Neuronal stem cell (in vitro differentiated cells): ENCODE measurements around the gene PLCG1. TPM values are rescaled to one million over a fixed set of nuclear protein-coding genes. Genes with fewer than 3 reads are reported as not detected.

ENCODE experiments used
- DNase-seq: peaks from one replicate; pipeline ENCODE4 v3.0.0-alpha.2; 2013; ENCODE audit warnings: low spot score
- H2AFZ ChIP-seq: one replicate; pipeline ENCODE4 v1.6.1; 2013; ENCODE audit warnings: mild to moderate bottlenecking, low read length, inconsistent platforms
- H2AK5ac ChIP-seq: 2 replicates; pipeline ENCODE4 v1.6.1; 2013; ENCODE audit warnings: low read depth, mild to moderate bottlenecking, inconsistent platforms, low read length, moderate library complexity, mixed read lengths
- H2BK120ac ChIP-seq: 2 replicates; pipeline ENCODE4 v1.6.1; 2013; ENCODE audit warnings: low read depth, mild to moderate bottlenecking, inconsistent platforms, low read length, moderate library complexity, mixed read lengths
- H2BK12ac ChIP-seq: one replicate; pipeline ENCODE4 v1.6.1; 2013; ENCODE audit warnings: low read length, inconsistent platforms
- H2BK15ac ChIP-seq: 2 replicates; pipeline ENCODE4 v1.6.1; 2013; ENCODE audit warnings: mild to moderate bottlenecking, low read length, inconsistent platforms, mixed read lengths
- H2BK5ac ChIP-seq: one replicate; pipeline ENCODE4 v1.6.1; 2013; ENCODE audit warnings: inconsistent platforms, mild to moderate bottlenecking, low read length, moderate library complexity
- H3K14ac ChIP-seq: one replicate; pipeline ENCODE4 v1.6.1; 2013; ENCODE audit warnings: low read length, inconsistent platforms
- H3K18ac ChIP-seq: 2 replicates; pipeline ENCODE4 v1.6.1; 2013; ENCODE audit warnings: low read length, inconsistent platforms
- H3K23ac ChIP-seq: 2 replicates; pipeline ENCODE4 v1.6.1; 2013; ENCODE audit warnings: low read depth, mild to moderate bottlenecking, mixed read lengths, low read length, inconsistent platforms; ENCODE audit not compliant: poor library complexity
- H3K27ac ChIP-seq: replicated peaks from 3 replicates; pipeline ENCODE4 v1.5.1; 2013; ENCODE audit warnings: low read length, inconsistent platforms
- H3K27me3 ChIP-seq, 3 experiments: 2 replicates each; pipeline ENCODE4 v1.6.1; 2013; ENCODE audit warnings: low read length in 3 of 3, mild to moderate bottlenecking in 2 of 3, inconsistent platforms in 1 of 3, low read depth in 1 of 3, mixed read lengths in 1 of 3, moderate library complexity in 1 of 3; ENCODE audit not compliant: control insufficient read depth in 3 of 3, insufficient read depth in 3 of 3
- H3K36me3 ChIP-seq, 2 donors: replicated peaks in 1 of 2; 2 replicates each; pipeline ENCODE4 v1.6.1; 2013; ENCODE audit warnings: low read length in 2 of 2; ENCODE audit not compliant: control insufficient read depth in 2 of 2, insufficient read depth in 2 of 2
- H3K4ac ChIP-seq: 2 replicates; pipeline ENCODE4 v1.6.1; 2013; ENCODE audit warnings: inconsistent platforms, mild to moderate bottlenecking, low read length, moderate library complexity
- H3K4me1 ChIP-seq, 2 donors: 1 replicate in 1 of 2; 2 replicates in 1 of 2; pipeline ENCODE4 v1.6.1; 2013; ENCODE audit warnings: low read length in 2 of 2, low read depth in 1 of 2; ENCODE audit not compliant: control insufficient read depth in 2 of 2, insufficient read depth in 1 of 2
- H3K4me2 ChIP-seq: one replicate; pipeline ENCODE4 v1.6.1; 2013; ENCODE audit warnings: mild to moderate bottlenecking, low read length, inconsistent platforms; ENCODE audit not compliant: insufficient read depth, poor library complexity, severe bottlenecking
- H3K4me3 ChIP-seq, 2 donors: 2 replicates each; pipeline ENCODE4 v1.5.1; 2013; ENCODE audit warnings: low read length in 2 of 2, mild to moderate bottlenecking in 2 of 2, inconsistent platforms in 1 of 2, moderate library complexity in 1 of 2
- H3K79me1 ChIP-seq: one replicate; pipeline ENCODE4 v1.6.1; 2013; ENCODE audit warnings: low read depth, mild to moderate bottlenecking, inconsistent platforms, low read length, moderate library complexity
- H3K9ac ChIP-seq: one replicate; pipeline ENCODE4 v1.6.1; 2013; ENCODE audit warnings: mild to moderate bottlenecking, low read depth, low read length, inconsistent platforms; ENCODE audit not compliant: poor library complexity
- H3K9me3 ChIP-seq, 2 donors: replicated peaks in 1 of 2; 2 replicates each; pipeline versions ENCODE3 to v1.6.1; 2013; ENCODE audit warnings: low read length in 2 of 2, mild to moderate bottlenecking in 2 of 2, inconsistent platforms in 1 of 2, low read depth in 1 of 2, mixed read lengths in 1 of 2, moderate library complexity in 1 of 2; ENCODE audit not compliant: control insufficient read depth in 2 of 2, insufficient read depth in 1 of 2
- H4K8ac ChIP-seq: one replicate; pipeline ENCODE4 v1.6.1; 2013; ENCODE audit warnings: low read depth, mild to moderate bottlenecking, inconsistent platforms, low read length, moderate library complexity
- H4K91ac ChIP-seq: one replicate; pipeline ENCODE4 v1.6.1; 2013; ENCODE audit warnings: low read length, low read depth, mild to moderate bottlenecking, inconsistent platforms; ENCODE audit not compliant: poor library complexity
- WGBS, 2 donors: extraction: QIAGEN DNeasy Blood & Tissue Kit; methylation state at CpG; one replicate each; pipeline ENCODE4 v1.1.7; 2013; ENCODE audit warnings: missing lambda C conversion rate in 2 of 2, mixed read lengths in 1 of 2; ENCODE audit not compliant: insufficient read length in 2 of 2, insufficient replicate concordance in 1 of 2; ENCODE audit errors: extremely low coverage in 2 of 2; 5-methylcytosine and 5-hydroxymethylcytosine counted together
- small RNA-seq: library from polyadenylated mRNA; stranded (forward); fragments of <200 nt; extraction: miRNeasy Mini kit (QIAGEN cat#:217004); gene quantifications from one replicate; pipeline ENCODE3, GENCODE V24; 2013; ENCODE audit not compliant: insufficient read depth

The PLCG1 gene

GRCh38 chr20:41225091-41225490, 87.7 kb downstream of the PLCG1 start:
- Histone ChIP-seq H4K8ac (no peak overlapping the region), H3K14ac (no peak overlapping the region), H2BK5ac (no peak overlapping the region), H2AFZ (no peak overlapping the region), H3K9me3 (no peaks in the 10 kb centered on the region), H3K4me2 (no peak overlapping the region), H3K4me1 (peaks cover 3 to 7% of the 10 kb centered on the region in 2 donors), H3K27me3 (no peaks in the 10 kb centered on the region), H3K18ac (no peak overlapping the region), H3K4me3 (no peak overlapping the region), H3K27ac (no peak overlapping the region), H3K23ac (no peak overlapping the region), H2BK12ac (no peak overlapping the region), H3K4ac (no peak overlapping the region), H2BK120ac (no peak overlapping the region), H2AK5ac (no peak overlapping the region), H3K79me1 (no peaks in the 10 kb centered on the region), H2BK15ac (no peak overlapping the region), H3K9ac (no peak overlapping the region), H4K91ac (no peak overlapping the region), H3K36me3 (no peaks in the 10 kb centered on the region)
- no CpG with 5 or more reads among the region's 1 CpG for WGBS, 2 donors
- no peak for DNase-seq

DNA sequence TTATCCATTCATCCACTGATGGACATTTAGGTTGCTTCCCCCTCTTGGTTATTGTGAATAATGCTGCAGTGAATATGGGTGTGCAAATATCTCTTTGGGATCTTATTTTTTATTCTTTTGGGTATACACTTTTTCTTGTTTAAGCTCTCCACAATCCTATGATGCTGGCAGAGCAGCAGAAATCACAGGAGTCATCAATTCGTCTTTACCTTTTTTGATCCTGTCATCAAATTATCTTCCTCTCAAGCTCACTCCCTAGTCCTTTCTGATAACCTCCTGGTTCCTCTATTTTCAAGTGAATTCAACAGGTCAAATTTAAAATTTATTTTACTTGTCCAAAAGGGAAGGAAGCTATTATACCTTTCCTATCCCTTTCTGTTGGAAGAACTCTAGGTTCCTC, 89.1 kb downstream of the PLCG1 start:
- peaks cover 3 to 7% of the 10 kb centered on the region in 2 donors for H3K4me1 ChIP-seq
- H3K18ac ChIP-seq, result no peak overlapping the region
- no peak overlapping the region for H3K14ac ChIP-seq
- no peak overlapping the region for H3K4me2 ChIP-seq
- H2AK5ac ChIP-seq, result no peak overlapping the region
- H3K36me3 ChIP-seq, result no peaks in the 10 kb centered on the region
- no peak overlapping the region for H2BK12ac ChIP-seq
- H2BK5ac ChIP-seq, result no peak overlapping the region
- H3K23ac ChIP-seq, result no peak overlapping the region
- H3K27ac ChIP-seq, result no peak overlapping the region
- WGBS, 2 donors, result no CpG with 5 or more reads among the region's 1 CpG
- no peak overlapping the region for H3K9ac ChIP-seq
- no peak for DNase-seq
- H3K27me3 ChIP-seq, result no peaks in the 10 kb centered on the region
- no peak overlapping the region for H2BK120ac ChIP-seq
- no peak overlapping the region for H3K4ac ChIP-seq
- no peaks in the 10 kb centered on the region for H3K9me3 ChIP-seq
- H3K4me3 ChIP-seq, result no peak overlapping the region
- H2AFZ ChIP-seq, result no peak overlapping the region
- H3K79me1 ChIP-seq, result no peaks in the 10 kb centered on the region
- no peak overlapping the region for H4K8ac ChIP-seq
- no peak overlapping the region for H4K91ac ChIP-seq
- no peak overlapping the region for H2BK15ac ChIP-seq

Small RNA genes within 50 kb of the gene (small RNA-seq; reads per million reads assigned to genes)
- gene AL022394.1 (not detected), gene MIR6871 (1.6 reads per million)
